Transverse colon (tissue), 4 donors: ENCODE measurements around the gene REX1BD. TPM values are rescaled to one million over a fixed set of nuclear protein-coding genes. Genes with fewer than 3 reads are reported as not detected.
"Not testable (repeated sequence)": the region's sequence is repeated elsewhere in the genome, so short reads cannot be mapped to it uniquely, and the experiment has no call there.

Experiments
- DNase-seq: peaks from one replicate; pipeline ENCODE4 v3.0.0-alpha.2; 2019
- H3K27ac ChIP-seq, 4 donors: fragments of 200-600 bp; sonication (generic); 2 replicates each; pipeline ENCODE4 v1.5.1; 2016 to 2018; ENCODE audit warnings: inconsistent platforms in 4 of 4
- H3K27me3 ChIP-seq: fragments of 200-600 bp; sonication (generic); 2 replicates; pipeline ENCODE4 v1.5.1; 2017; ENCODE audit warnings: inconsistent platforms
- H3K36me3 ChIP-seq, 4 donors: fragments of 200-600 bp; sonication (generic); 2 replicates each; pipeline ENCODE4 v1.5.1; 2017 to 2019; ENCODE audit warnings: inconsistent platforms in 4 of 4
- H3K4me1 ChIP-seq, 4 donors: fragments of 200-600 bp; sonication (generic); 2 replicates each; pipeline ENCODE4 v1.5.1; 2017 to 2020; ENCODE audit warnings: inconsistent platforms in 4 of 4
- H3K4me3 ChIP-seq, 4 donors: fragments of 200-600 bp; sonication (generic); 1 replicate in 1 of 4; 2 replicates in 3 of 4; pipeline versions ENCODE4 v1.5.1 to v1.6.1; 2017 to 2019; ENCODE audit warnings: inconsistent platforms in 4 of 4
- H3K9me3 ChIP-seq, 2 donors: fragments of 200-600 bp; sonication (generic); 2 replicates each; pipeline ENCODE4 v1.5.1; 2017 to 2019; ENCODE audit warnings: inconsistent platforms in 2 of 2
- EP300 ChIP-seq: sonication (generic); formaldehyde crosslinking; IDR thresholded peaks from one replicate; pipeline ENCODE4 v1.6.1; 2017; ENCODE audit warnings: antibody characterized with exemption, low read depth
- POLR2A ChIP-seq: fragments of 450-650 bp; IDR thresholded peaks from one replicate; pipeline ENCODE4 v1.6.1; 2016; ENCODE audit warnings: antibody characterized with exemption, mild to moderate bottlenecking, moderate library complexity
- POLR2AphosphoS5 ChIP-seq, 3 donors: sonication (generic); formaldehyde crosslinking; IDR thresholded peaks; one replicate each; pipeline ENCODE4 v1.6.1; 2016; ENCODE audit warnings: antibody characterized with exemption in 3 of 3
- WGBS, 2 donors: methylation state at CpG; one replicate each; pipeline ENCODE4 v1.1.5; 2018; ENCODE audit warnings: low coverage in 1 of 2; 5-methylcytosine and 5-hydroxymethylcytosine counted together
- in situ Hi-C, 4 donors: fragments of 200-750 bp; cut with MboI; loops; one replicate each; pipeline versions ENCODE4 v1.15.0 to v1.15.1; 2017; ENCODE audit warnings: low sequenced_read_pairs in 3 of 4, low pct_ligation_motif_present in 1 of 4, low pct_unique_long_range_greater_than_20kb in 1 of 4
- intact Hi-C: fragments of 100-400 bp; cut with DNase I; formaldehyde crosslinking; loops from one replicate; pipeline ENCODE4 v1.15.1; 2023; ENCODE audit warnings: low total_unique reads
- total RNA-seq, 4 donors: library from RNA; depleted of rRNA; stranded (reverse); fragments of >200 nt; gene quantifications; one replicate each; pipeline ENCODE4 v1.1.0, GENCODE V29; 2016
- TF ChIP-seq, protein P1 (sequence below), 5 experiments: fragments of 200-600 bp in 3 of 5; fragments of 450-650 bp in 2 of 5; sonication (generic) in 3 of 5; IDR thresholded peaks; 1 replicate in 2 of 5; 2 replicates in 3 of 5; pipeline ENCODE4 v1.5.1; 2016 to 2017; ENCODE audit warnings: antibody characterized with exemption in 5 of 5, inconsistent platforms in 3 of 5, mild to moderate bottlenecking in 2 of 5, moderate library complexity in 1 of 5

Gene REX1BD
- total RNA-seq, 4 donors from 2014 or later = 75.1 to 171 (median 121) TPM

DNA sequence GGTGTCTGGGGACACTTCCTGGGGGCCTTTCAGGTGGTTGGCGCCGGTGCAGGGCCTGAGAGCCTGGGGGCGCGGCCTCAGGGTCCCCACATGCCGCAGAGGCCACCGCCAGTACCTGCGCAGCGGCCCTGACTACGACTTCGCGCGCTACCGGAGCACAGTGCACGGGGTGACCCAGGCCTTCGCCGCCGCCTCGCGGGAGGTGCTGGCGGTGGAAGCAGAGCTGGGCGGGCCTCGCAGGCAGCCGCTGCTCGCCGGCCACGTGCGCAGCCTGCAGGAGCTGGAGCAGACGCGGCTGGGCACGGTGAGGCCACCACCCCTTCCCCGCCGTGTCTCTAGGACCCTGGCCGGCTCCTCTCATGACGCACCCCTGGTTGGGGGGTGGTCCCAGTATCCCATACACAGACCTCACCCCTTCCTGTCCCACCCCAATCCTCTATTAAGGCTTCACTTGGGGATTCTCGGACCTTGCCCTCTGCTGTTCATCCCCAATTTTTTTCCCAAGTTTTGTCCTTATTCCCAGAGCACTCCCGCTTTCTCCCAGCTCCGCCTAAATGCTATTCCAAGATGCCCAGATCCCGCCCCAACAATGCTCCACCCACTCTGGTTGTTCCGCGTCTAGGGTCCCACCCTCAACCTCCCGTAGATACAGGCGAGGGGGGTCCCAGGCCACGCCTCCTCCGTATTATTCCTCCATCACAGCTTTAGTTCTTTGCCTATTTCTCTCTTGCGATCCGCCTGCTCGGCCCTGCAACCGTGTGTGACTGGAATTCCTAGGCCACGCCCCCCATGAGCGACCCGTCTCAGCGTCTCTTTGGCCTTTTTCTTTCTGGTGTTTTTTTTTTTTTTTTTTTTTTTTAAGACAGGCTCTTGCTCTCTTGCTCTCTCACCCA lies 1.0 kb downstream of the REX1BD start:
- peak; percentile 77 for DNase-seq
- WGBS, 2 donors = 25 to 41% methylated on average over 20 to 43 of the region's 52 CpGs
- in situ Hi-C loops = loop anchor here (10.0 to 25.0 kb wide), 3 partner anchors 127 to 255 kb away; partner anchors contain the start of gene UPF1 (in 2 of the 4)
- peak overlapping the region; percentile 49 to 86 (median 80) for H3K4me3 ChIP-seq
- H3K27me3 ChIP-seq = no peaks in the 10 kb centered on the region
- H3K36me3 ChIP-seq = peaks cover 0 to 4% (median 0%) of the 10 kb centered on the region in 4 donors
- H3K9me3 ChIP-seq = no peaks in the 10 kb centered on the region
- H3K27ac ChIP-seq = peak overlapping the region; percentile 86 to 98 (median 95)
- intact Hi-C loops = loop anchor here (5.0 kb wide), 1 partner anchor 258 kb away; no protein-coding TSS in a partner anchor
- TF ChIP-seq POLR2AphosphoS5 (IDR thresholded peaks at IDR 0.05) (peak in 1 of 3 donors; percentile 13), POLR2A (no peak), EP300 (no peak)
- TF ChIP-seq, protein P1, sequence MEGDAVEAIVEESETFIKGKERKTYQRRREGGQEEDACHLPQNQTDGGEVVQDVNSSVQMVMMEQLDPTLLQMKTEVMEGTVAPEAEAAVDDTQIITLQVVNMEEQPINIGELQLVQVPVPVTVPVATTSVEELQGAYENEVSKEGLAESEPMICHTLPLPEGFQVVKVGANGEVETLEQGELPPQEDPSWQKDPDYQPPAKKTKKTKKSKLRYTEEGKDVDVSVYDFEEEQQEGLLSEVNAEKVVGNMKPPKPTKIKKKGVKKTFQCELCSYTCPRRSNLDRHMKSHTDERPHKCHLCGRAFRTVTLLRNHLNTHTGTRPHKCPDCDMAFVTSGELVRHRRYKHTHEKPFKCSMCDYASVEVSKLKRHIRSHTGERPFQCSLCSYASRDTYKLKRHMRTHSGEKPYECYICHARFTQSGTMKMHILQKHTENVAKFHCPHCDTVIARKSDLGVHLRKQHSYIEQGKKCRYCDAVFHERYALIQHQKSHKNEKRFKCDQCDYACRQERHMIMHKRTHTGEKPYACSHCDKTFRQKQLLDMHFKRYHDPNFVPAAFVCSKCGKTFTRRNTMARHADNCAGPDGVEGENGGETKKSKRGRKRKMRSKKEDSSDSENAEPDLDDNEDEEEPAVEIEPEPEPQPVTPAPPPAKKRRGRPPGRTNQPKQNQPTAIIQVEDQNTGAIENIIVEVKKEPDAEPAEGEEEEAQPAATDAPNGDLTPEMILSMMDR (IDR thresholded peaks at IDR 0.05) = peak; percentile 17 to 68 (median 32)
- H3K4me1 ChIP-seq = peaks cover 8 to 31% (median 21%) of the 10 kb centered on the region in 4 donors

DNA sequence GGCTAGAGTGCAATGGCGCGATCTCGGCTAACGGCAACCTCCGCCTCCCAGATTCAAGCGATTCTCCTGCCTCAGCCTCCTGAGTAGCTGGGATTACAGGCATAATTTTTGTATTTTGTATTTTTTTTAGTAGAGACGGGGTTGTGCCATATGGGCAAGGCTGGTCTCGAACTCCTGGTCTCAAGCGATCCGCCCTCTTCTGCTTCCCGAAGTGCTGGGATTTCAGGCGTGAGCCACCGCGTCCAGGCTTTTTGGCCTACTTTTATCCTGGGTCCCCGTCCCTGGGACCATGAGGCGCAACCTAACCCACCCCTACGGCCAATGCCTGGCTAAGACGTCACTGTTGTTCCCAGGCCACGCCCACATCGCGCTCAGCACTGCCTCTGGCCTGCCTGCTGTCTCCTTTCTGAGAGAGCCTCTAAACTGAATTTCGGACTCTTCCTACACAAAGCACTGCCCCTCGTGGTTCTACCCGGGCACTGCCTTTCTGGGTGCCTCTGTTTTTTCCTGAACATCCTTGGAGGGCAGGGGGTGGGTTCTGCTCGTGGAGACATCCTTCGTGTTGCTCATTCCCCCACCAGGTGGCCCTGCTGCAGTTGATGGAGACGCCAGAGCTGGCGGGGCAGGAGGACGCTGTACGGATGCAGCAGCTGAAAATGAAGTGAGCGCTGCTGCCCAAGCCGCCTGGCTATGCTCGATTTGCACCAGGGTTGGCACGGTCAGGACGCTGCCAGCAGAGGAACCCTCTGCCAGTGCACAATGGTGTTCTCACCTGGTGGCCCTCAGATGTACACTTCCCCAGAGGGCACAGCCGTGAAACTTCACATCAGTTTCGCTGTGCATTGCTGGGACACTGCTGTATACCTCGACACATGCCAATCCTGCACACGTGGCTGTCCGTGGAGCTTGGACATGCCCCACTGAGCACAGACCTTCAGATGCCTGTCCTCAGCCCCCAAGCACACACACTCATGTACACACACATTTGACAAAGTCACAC lies 2.0 kb downstream of the REX1BD start:
- DNase-seq = peak; percentile 49
- intact Hi-C loops = loop anchor here (5.0 kb wide), 1 partner anchor 257 kb away; no protein-coding TSS in a partner anchor
- Histone ChIP-seq H3K27me3 (peaks cover 7% of the 10 kb centered on the region), H3K36me3 (peaks cover 0 to 4% (median 0%) of the 10 kb centered on the region in 4 donors), H3K9me3 (no peaks in the 10 kb centered on the region), H3K4me1 (peaks cover 14 to 38% (median 27%) of the 10 kb centered on the region in 4 donors), H3K27ac (peak overlapping the region in 3 of 4 donors; percentile 94 to 98 (median 96)), H3K4me3 (no peak overlapping the region)
- TF ChIP-seq EP300 (no peak), POLR2A (no peak)
- TF ChIP-seq, protein P1 (IDR thresholded peaks at IDR 0.05) = peak in 2 of 5 experiments; percentile 13 to 18
- WGBS, 2 donors = 81 to 82% methylated on average over 4 to 40 of the region's 40 CpGs
- in situ Hi-C loops = loop anchor here (10.0 to 25.0 kb wide), 3 partner anchors 128 to 254 kb away; partner anchors contain the start of gene UPF1 (in 2 of the 4)

DNA sequence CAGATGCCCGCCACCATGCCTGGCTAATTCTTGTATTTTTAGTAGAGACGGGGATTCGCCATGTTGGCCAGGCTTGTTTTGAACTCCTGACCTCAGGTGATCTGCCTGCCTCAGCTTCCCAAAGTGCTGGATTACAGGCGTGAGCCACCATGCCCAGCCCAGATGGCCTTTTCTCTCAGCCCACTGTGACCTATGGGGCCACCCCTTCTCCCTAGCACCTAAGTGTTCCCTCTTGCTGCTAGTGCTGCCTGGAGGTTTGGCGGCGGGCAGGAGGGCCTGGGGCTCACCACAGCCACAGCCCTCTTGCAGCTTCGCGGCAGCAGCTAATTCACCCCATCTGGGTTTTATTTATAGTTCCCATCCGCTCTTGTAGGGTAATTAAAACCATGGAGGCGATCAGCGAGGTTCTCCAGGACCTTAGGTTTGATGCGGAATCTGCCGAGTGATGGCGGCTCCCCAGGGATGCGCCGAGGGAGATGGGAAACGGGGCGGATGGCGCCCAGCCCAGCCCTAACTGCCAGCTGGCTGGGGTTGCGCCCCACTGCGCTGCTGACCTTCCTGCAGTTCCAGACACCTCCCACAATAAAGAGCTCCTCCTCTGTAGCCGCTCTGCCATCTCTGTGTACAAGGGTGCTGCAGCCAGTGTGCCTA lies 3.3 kb downstream of the REX1BD start:
- Histone ChIP-seq H3K4me1 (peaks cover 14 to 38% (median 28%) of the 10 kb centered on the region in 4 donors), H3K27ac (no peak overlapping the region), H3K27me3 (peaks cover 17% of the 10 kb centered on the region), H3K9me3 (no peaks in the 10 kb centered on the region), H3K36me3 (peaks cover 0 to 4% (median 0%) of the 10 kb centered on the region in 4 donors), H3K4me3 (no peak overlapping the region)
- TF ChIP-seq EP300 (no peak), POLR2AphosphoS5 (IDR thresholded peaks at IDR 0.05) (no peak), POLR2A (no peak)
- TF ChIP-seq, protein P1 (IDR thresholded peaks at IDR 0.05) = no peak
- 85 to 93% methylated on average over 4 to 22 of the region's 22 CpGs for WGBS, 2 donors
- in situ Hi-C loops = loop anchor here (10.0 to 25.0 kb wide), 3 partner anchors 130 to 253 kb away; partner anchors contain the start of gene UPF1 (in 2 of the 4)
- no peak for DNase-seq
- intact Hi-C loops = loop anchor here (5.0 kb wide), 1 partner anchor 255 kb away; no protein-coding TSS in a partner anchor

DNA sequence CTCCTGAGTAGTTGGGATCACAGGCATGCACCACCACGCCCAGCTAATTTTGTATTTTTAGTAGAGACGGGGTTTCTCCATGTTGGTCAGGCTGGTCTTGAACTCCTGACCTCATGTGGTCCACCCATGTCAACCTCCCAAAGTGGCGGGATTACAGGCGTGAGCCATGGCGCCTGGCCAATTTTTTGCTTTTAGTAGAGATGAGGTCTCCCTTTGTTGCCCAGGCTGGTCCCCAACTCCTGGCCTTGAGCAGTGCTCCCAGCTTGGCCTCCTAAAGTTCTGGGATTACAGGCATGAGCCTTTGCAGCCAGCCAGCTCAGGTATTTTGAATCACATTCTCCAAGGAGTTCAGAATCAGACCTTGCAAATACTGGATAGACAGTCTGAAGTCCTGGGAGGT lies 4.1 kb downstream of the REX1BD start:
- not testable (repeated sequence) for H3K27ac ChIP-seq, H3K36me3 ChIP-seq, H3K4me3 ChIP-seq, DNase-seq, H3K9me3 ChIP-seq
- intact Hi-C loops = loop anchor here (5.0 kb wide), 1 partner anchor 255 kb away; no protein-coding TSS in a partner anchor
- in situ Hi-C loops = loop anchor here (10.0 to 25.0 kb wide), 3 partner anchors 130 to 252 kb away; partner anchors contain the start of gene UPF1 (in 2 of the 4)
- whole genome bisulfite sequencing, 2 donors = 72 to 100% methylated on average over 1 to 5 of the region's 5 CpGs
- Histone ChIP-seq H3K27me3 (peaks cover 20% of the 10 kb centered on the region), H3K4me1 (peaks cover 14 to 37% (median 29%) of the 10 kb centered on the region in 4 donors)
